Activated effector memory CD4-positive, alpha-beta T cell treated with anti-CD3 and anti-CD28 coated beads, Interleukin-2, amount 50 U/mL, for 16 hours (primary cell): ENCODE data around the gene SLC36A4.
"Not testable (repeated sequence)": the region's sequence is repeated elsewhere in the genome, so short reads cannot be mapped to it uniquely, and the experiment has no call there.

Source experiments
- DNase-seq: peaks from one replicate; pipeline ENCODE4 v3.0.0-alpha.2; 2020

Gene SLC36A4

GRCh38 chr11:93117565-93117964 lies 80.2 kb downstream of the SLC36A4 start:
- DNase-seq = no peak

DNA sequence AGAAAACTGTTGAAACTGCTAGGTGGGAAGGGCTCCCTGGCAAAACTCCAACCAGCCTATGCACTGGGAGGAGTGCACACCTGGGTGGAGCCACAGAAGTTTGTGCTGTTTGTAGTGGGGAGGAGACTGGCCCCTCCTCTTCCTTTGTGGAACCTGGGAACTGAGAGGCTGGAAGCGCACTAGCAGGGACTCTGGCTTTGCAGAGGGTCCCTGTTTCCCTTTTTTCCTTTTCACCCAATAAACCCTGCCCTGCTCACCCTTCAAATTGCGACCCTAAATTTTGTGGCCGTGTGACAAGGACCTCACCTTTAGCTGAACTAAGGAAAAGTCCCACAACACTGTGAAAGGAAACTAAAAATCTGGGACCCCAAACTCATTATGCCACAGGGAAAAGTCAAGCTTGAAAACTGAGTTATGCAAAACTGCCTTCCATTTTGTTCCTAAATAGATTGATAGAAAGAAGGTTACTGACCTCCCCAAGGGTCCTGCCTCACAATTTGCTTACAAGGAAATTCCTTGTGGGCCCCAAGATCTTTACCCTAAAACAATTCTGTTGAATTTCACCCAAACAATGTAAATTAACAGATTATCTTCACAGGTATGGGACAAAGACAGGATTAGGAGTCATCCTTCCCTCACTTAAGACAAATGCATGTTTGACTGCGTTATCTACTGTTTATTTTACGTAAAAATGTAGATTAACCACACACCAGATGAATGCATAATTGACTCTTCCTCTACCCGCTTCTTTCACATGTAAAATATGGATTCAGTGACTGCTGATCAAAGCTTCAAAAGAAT lies 81.0 kb downstream of the SLC36A4 start:
- DNase-seq = no peak

GRCh38 chr11:93114304-93114703 lies 83.5 kb downstream of the SLC36A4 start:
- no peak for DNase-seq

DNA sequence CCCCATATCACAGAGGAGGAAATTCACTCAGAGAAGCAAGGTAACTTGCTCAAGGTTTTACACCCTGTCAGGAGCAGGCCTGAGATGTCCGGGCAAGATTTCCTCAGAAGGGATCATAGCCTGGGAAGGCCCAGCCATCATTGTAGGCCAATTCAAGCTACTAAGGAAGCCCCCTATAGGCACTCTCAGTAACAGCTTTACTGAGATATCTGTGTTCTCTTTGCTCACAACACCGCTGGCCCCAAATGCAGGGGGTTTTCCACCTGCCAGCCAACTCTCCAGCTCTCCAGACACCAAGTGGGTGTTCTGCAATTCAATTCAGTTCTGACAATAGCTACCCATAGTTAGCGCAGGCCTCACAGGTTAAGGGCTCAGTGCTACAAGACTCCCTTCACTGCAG lies 84.0 kb downstream of the SLC36A4 start:
- no peak for DNase-seq

DNA sequence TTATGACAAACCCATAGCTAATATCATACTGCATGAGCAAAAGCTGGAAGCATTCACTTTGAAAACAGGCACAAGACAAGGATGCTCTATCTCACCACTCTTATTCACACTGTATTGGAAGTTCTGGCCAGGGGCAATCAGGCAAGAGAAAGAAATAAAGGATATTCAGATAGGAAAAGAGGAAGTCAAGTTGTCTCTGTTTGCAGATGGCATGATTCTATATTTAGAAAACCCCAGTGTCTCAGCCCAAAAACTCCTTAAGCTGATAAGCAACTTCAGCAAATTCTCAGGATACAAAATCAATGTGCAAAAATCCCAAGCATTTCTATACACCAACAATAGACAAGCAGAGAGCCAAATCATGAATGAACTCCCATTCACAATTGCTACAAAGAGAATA lies 86.6 kb downstream of the SLC36A4 start:
- not testable (repeated sequence) for DNase-seq

GRCh38 chr11:93100211-93100610 lies 97.6 kb downstream of the SLC36A4 start:
- DNase-seq = no peak

GRCh38 chr11:93099806-93100205 lies 98.0 kb downstream of the SLC36A4 start:
- DNase-seq = no peak
